WTC11 (cell line): ENCODE results near the gene LIPI. TPM values are rescaled to one million over a fixed set of nuclear protein-coding genes. Genes with fewer than 3 reads are reported as not detected.

Source experiments
- ATAC-seq: fragments of 200-7000 bp; cut with Tn5 transposase; 2 replicates; pipeline ENCODE4 v1.10.0; 2021; ENCODE audit warnings: mild to moderate bottlenecking, moderate library complexity
- CTCF ChIA-PET: fragments of 300-600 bp; sonication (Branson Sonifier 250); formaldehyde crosslinking; loops from one replicate; lab custom pipeline; 2021; ENCODE audit warnings: antibody characterized with exemption; lab: Charles Lee
- POLR2A ChIA-PET: fragments of 350-600 bp; sonication (Branson Sonifier 250); formaldehyde crosslinking; loops from one replicate; lab custom pipeline; 2021; ENCODE audit warnings: antibody characterized with exemption; lab: Charles Lee
- DNase-seq: peaks from one replicate; pipeline ENCODE4 v3.0.0; 2021; ENCODE audit warnings: low spot score
- H3K27ac Mint-ChIP-seq: 2 replicates; pipeline ENCODE4 v1.8.0; 2021; ENCODE audit warnings: mixed read lengths
- H3K27me3 Mint-ChIP-seq: 2 replicates; pipeline ENCODE4 v1.8.0; 2021; ENCODE audit warnings: low read depth, mild to moderate bottlenecking, moderate library complexity, mixed read lengths
- H3K36me3 Mint-ChIP-seq: 2 replicates; pipeline ENCODE4 v1.8.0; 2021; ENCODE audit warnings: mixed read lengths
- H3K4me1 Mint-ChIP-seq: 2 replicates; pipeline ENCODE4 v1.8.0; 2022; ENCODE audit warnings: mixed read lengths
- H3K4me3 Mint-ChIP-seq: 2 replicates; pipeline ENCODE4 v1.8.0; 2021; ENCODE audit warnings: mild to moderate bottlenecking, moderate library complexity, mixed read lengths
- H3K9me3 Mint-ChIP-seq: 2 replicates; pipeline ENCODE4 v1.8.0; 2021; ENCODE audit warnings: mixed read lengths
- EMX1 ChIP-seq: fragments of 250-450 bp; sonication (Bioruptor Pico); IDR thresholded peaks from 2 replicates; pipeline ENCODE4 v1.8.0; 2021; ENCODE audit warnings: mild to moderate bottlenecking
- FOXJ3 ChIP-seq: sonication (generic); formaldehyde crosslinking; IDR thresholded peaks from 2 replicates; pipeline ENCODE4 v1.9.0; 2021; ENCODE audit warnings: missing genetic modification reagents, mild to moderate bottlenecking, borderline replicate concordance
- FOXK1 ChIP-seq: sonication (generic); formaldehyde crosslinking; IDR thresholded peaks from 2 replicates; pipeline ENCODE4 v1.8.0; 2022; ENCODE audit warnings: mild to moderate bottlenecking, moderate library complexity, missing genetic modification reagents
- FOXP1 ChIP-seq: sonication (generic); formaldehyde crosslinking; IDR thresholded peaks from 2 replicates; pipeline ENCODE4 v1.8.0; 2022; ENCODE audit warnings: missing genetic modification reagents, mild to moderate bottlenecking, moderate library complexity, borderline replicate concordance
- GABPB1 ChIP-seq: sonication (generic); formaldehyde crosslinking; IDR thresholded peaks from 2 replicates; pipeline ENCODE4 v1.8.1; 2023; ENCODE audit warnings: mild to moderate bottlenecking, missing genetic modification reagents
- GTF2I ChIP-seq: fragments of 250-450 bp; sonication (Bioruptor Pico); conservative IDR thresholded peaks from 2 replicates; pipeline ENCODE4 v1.4.0; 2021; ENCODE audit warnings: mild to moderate bottlenecking
- NFE2L1 ChIP-seq: sonication (generic); formaldehyde crosslinking; IDR thresholded peaks from 2 replicates; pipeline ENCODE4 v1.8.1; 2023; ENCODE audit warnings: missing genetic modification reagents
- ZBTB21 ChIP-seq: sonication (generic); formaldehyde crosslinking; IDR thresholded peaks from 2 replicates; pipeline ENCODE4 v1.8.1; 2023; ENCODE audit warnings: mild to moderate bottlenecking, missing genetic modification reagents, borderline replicate concordance
- ZNF317 ChIP-seq: sonication (generic); formaldehyde crosslinking; IDR thresholded peaks from 2 replicates; pipeline ENCODE4 v1.8.1; 2023; ENCODE audit warnings: low read depth, mild to moderate bottlenecking, moderate library complexity, missing genetic modification reagents, borderline replicate concordance
- ZNF416 ChIP-seq: fragments of 250-450 bp; sonication (Bioruptor Pico); IDR thresholded peaks from 2 replicates; pipeline ENCODE4 v1.9.0; 2021; ENCODE audit warnings: mild to moderate bottlenecking, inconsistent platforms
- ZNF423 ChIP-seq: fragments of 250-450 bp; sonication (Bioruptor Pico); IDR thresholded peaks from 2 replicates; pipeline ENCODE4 v2.1.2; 2022; ENCODE audit warnings: mild to moderate bottlenecking, moderate library complexity
- ZNF671 ChIP-seq: fragments of 250-450 bp; sonication (Bioruptor Pico); IDR thresholded peaks from 2 replicates; pipeline ENCODE4 v1.8.0; 2021; ENCODE audit warnings: mild to moderate bottlenecking
- total RNA-seq: library from RNA; stranded (reverse); gene quantifications from 3 replicates; pipeline ENCODE4 v1.2.3, GENCODE V29; 2021
- TF ChIP-seq, protein P1 (sequence below): sonication (generic); formaldehyde crosslinking; IDR thresholded peaks from 2 replicates; pipeline ENCODE4 v1.8.1; 2022; ENCODE audit warnings: mild to moderate bottlenecking, missing genetic modification reagents, moderate library complexity, borderline replicate concordance
- TF ChIP-seq, protein P2 (sequence below): sonication (generic); formaldehyde crosslinking; IDR thresholded peaks from 2 replicates; pipeline ENCODE4 v1.8.1; 2023; ENCODE audit warnings: mild to moderate bottlenecking, missing genetic modification reagents, moderate library complexity
- TF ChIP-seq, protein P3 (sequence below): sonication (generic); formaldehyde crosslinking; IDR thresholded peaks from 2 replicates; pipeline ENCODE4 v1.8.1; 2023; ENCODE audit warnings: mild to moderate bottlenecking, missing genetic modification reagents, borderline replicate concordance
- TF ChIP-seq, protein P4 (sequence below): fragments of 250-450 bp; sonication (Bioruptor Pico); IDR thresholded peaks from 2 replicates; pipeline ENCODE4 v1.9.0; 2021; ENCODE audit warnings: mild to moderate bottlenecking
- TF ChIP-seq, protein P5 (sequence below): sonication (generic); formaldehyde crosslinking; IDR thresholded peaks from 2 replicates; pipeline ENCODE4 v1.8.1; 2022; ENCODE audit warnings: missing genetic modification reagents, borderline replicate concordance
- TF ChIP-seq, protein P6 (sequence below): fragments of 250-450 bp; sonication (Bioruptor Pico); IDR thresholded peaks from 2 replicates; pipeline ENCODE4 v1.9.0; 2021; ENCODE audit warnings: mild to moderate bottlenecking, borderline replicate concordance
- TF ChIP-seq, protein P7 (sequence below): sonication (generic); formaldehyde crosslinking; IDR thresholded peaks from 2 replicates; pipeline ENCODE4 v1.8.1; 2023; ENCODE audit warnings: mild to moderate bottlenecking, missing genetic modification reagents

LIPI gene
- total RNA-seq, 1 experiment from 2014 or later = not detected

DNA sequence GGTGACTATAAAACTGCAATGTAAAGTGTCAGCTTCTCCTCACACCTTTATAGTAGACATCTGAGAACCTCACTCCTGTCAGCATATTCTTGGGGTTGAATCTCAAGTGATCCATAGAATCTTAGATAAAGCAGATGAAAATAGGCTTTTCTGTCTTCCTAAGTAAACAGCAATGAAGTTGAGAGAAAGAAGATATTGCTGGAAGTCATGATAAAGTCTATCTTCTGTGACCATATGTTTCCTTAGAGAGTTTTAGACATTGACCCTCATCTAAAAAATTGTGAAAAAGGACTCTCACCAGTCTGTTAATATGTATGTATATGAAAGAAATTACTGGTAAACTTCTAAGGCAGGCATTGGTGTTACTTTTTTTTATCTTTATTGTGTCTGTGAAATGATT is 66.8 kb downstream of the LIPI start:
- no peak for TF ChIP-seq EMX1 (CRISPR knock-in tag)
- TF ChIP-seq, protein P1, sequence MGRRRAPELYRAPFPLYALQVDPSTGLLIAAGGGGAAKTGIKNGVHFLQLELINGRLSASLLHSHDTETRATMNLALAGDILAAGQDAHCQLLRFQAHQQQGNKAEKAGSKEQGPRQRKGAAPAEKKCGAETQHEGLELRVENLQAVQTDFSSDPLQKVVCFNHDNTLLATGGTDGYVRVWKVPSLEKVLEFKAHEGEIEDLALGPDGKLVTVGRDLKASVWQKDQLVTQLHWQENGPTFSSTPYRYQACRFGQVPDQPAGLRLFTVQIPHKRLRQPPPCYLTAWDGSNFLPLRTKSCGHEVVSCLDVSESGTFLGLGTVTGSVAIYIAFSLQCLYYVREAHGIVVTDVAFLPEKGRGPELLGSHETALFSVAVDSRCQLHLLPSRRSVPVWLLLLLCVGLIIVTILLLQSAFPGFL = no peak
- TF ChIP-seq, protein P2, sequence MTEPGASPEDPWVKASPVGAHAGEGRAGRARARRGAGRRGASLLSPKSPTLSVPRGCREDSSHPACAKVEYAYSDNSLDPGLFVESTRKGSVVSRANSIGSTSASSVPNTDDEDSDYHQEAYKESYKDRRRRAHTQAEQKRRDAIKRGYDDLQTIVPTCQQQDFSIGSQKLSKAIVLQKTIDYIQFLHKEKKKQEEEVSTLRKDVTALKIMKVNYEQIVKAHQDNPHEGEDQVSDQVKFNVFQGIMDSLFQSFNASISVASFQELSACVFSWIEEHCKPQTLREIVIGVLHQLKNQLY (CRISPR knock-in tag) = no peak
- Mint-ChIP-seq H3K27ac (no peak overlapping the region), H3K9me3 (peaks cover 63% of the 10 kb centered on the region), H3K36me3 (peaks cover 14% of the 10 kb centered on the region), H3K4me3 (no peak overlapping the region), H3K27me3 (peaks cover 3% of the 10 kb centered on the region; the same call in 1 of the 2 replicates), H3K4me1 (no peaks in the 10 kb centered on the region)
- CTCF ChIA-PET = no interaction called here
- POLR2A ChIA-PET = no interaction called here
- DNase-seq = no peak
- no peak for ATAC-seq

DNA sequence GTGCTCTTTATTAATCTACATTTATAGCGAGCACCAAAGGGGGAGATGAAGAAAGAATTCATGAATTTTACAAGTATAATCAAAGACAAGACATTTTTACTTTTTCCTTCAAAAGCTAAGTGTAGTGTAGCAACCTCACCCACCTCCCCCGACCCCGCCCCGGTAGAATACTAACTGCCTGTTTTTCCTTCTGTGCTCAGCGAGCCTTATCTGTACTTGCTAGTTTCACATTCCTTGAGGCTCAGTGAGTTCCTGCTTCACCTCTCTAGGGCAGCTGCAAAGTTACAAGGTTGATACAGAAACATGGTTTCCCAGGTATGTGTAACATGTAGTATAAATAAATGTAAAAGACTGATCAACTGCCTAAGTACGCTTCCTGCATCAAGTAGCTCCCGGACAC is 86.5 kb downstream of the LIPI start:
- Mint-ChIP-seq H3K4me3 (no peak overlapping the region), H3K27me3 (peaks cover 8% of the 10 kb centered on the region), H3K4me1 (peaks cover 3% of the 10 kb centered on the region; the same call in 1 of the 2 replicates), H3K27ac (no peak overlapping the region), H3K9me3 (peaks cover 54% of the 10 kb centered on the region), H3K36me3 (peaks cover 32% of the 10 kb centered on the region)
- DNase-seq (no peak), ATAC-seq (no peak)
- CTCF ChIA-PET = no interaction called here
- POLR2A ChIA-PET = no interaction called here
- TF ChIP-seq FOXP1 (CRISPR knock-in tag) = no peak
- no peak for TF ChIP-seq ZNF416
- TF ChIP-seq, protein P3, sequence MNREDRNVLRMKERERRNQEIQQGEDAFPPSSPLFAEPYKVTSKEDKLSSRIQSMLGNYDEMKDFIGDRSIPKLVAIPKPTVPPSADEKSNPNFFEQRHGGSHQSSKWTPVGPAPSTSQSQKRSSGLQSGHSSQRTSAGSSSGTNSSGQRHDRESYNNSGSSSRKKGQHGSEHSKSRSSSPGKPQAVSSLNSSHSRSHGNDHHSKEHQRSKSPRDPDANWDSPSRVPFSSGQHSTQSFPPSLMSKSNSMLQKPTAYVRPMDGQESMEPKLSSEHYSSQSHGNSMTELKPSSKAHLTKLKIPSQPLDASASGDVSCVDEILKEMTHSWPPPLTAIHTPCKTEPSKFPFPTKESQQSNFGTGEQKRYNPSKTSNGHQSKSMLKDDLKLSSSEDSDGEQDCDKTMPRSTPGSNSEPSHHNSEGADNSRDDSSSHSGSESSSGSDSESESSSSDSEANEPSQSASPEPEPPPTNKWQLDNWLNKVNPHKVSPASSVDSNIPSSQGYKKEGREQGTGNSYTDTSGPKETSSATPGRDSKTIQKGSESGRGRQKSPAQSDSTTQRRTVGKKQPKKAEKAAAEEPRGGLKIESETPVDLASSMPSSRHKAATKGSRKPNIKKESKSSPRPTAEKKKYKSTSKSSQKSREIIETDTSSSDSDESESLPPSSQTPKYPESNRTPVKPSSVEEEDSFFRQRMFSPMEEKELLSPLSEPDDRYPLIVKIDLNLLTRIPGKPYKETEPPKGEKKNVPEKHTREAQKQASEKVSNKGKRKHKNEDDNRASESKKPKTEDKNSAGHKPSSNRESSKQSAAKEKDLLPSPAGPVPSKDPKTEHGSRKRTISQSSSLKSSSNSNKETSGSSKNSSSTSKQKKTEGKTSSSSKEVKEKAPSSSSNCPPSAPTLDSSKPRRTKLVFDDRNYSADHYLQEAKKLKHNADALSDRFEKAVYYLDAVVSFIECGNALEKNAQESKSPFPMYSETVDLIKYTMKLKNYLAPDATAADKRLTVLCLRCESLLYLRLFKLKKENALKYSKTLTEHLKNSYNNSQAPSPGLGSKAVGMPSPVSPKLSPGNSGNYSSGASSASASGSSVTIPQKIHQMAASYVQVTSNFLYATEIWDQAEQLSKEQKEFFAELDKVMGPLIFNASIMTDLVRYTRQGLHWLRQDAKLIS = no peak
- TF ChIP-seq ZNF671 (CRISPR knock-in tag) = no peak
- TF ChIP-seq, protein P4, sequence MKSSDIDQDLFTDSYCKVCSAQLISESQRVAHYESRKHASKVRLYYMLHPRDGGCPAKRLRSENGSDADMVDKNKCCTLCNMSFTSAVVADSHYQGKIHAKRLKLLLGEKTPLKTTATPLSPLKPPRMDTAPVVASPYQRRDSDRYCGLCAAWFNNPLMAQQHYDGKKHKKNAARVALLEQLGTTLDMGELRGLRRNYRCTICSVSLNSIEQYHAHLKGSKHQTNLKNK (CRISPR knock-in tag) = no peak
- TF ChIP-seq ZBTB21 (CRISPR knock-in tag) = no peak
- no peak for TF ChIP-seq GABPB1
- TF ChIP-seq FOXJ3 = no peak
- TF ChIP-seq ZNF317 (CRISPR knock-in tag) = no peak
- TF ChIP-seq NFE2L1 (CRISPR knock-in tag) = no peak
- TF ChIP-seq ZNF423 (CRISPR knock-in tag) = no peak
- TF ChIP-seq, protein P5, sequence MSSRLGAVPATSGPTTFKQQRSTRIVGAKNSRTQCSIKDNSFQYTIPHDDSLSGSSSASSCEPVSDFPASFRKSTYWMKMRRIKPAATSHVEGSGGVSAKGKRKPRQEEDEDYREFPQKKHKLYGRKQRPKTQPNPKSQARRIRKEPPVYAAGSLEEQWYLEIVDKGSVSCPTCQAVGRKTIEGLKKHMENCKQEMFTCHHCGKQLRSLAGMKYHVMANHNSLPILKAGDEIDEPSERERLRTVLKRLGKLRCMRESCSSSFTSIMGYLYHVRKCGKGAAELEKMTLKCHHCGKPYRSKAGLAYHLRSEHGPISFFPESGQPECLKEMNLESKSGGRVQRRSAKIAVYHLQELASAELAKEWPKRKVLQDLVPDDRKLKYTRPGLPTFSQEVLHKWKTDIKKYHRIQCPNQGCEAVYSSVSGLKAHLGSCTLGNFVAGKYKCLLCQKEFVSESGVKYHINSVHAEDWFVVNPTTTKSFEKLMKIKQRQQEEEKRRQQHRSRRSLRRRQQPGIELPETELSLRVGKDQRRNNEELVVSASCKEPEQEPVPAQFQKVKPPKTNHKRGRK = no peak
- no peak for TF ChIP-seq GTF2I

DNA sequence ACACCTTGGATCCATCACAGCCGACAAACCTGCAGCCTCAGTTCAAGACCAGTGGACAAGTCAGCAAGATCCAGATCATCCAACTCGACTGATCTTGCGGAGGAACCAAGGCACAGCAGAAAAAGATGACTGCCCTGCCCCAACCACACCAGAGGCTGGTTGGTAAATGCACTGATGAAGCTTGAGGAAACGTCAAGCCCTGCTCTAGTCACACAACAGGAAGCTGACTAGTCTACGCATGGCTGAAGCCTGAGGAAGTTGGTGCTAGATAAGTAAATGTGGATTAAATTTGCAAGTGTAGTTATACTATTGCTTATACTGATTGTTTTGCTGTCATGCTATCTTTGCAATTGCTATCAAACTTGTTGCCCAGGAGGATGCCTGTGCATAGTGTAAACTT is 89.0 kb downstream of the LIPI start:
- peaks cover 23% of the 10 kb centered on the region for H3K36me3 Mint-ChIP-seq
- H3K27me3 Mint-ChIP-seq = peaks cover 4% of the 10 kb centered on the region; the same call in 1 of the 2 replicates
- peaks cover 42% of the 10 kb centered on the region for H3K9me3 Mint-ChIP-seq
- no peak for ATAC-seq
- ChIA-PET POLR2A (no interaction called here), CTCF (no interaction called here)
- no peak overlapping the region for H3K4me3 Mint-ChIP-seq
- H3K27ac Mint-ChIP-seq = no peak overlapping the region
- peaks cover 3% of the 10 kb centered on the region; the same call in 1 of the 2 replicates for H3K4me1 Mint-ChIP-seq
- no peak for DNase-seq
- TF ChIP-seq FOXK1 (CRISPR knock-in tag) = no peak
- TF ChIP-seq, protein P6, sequence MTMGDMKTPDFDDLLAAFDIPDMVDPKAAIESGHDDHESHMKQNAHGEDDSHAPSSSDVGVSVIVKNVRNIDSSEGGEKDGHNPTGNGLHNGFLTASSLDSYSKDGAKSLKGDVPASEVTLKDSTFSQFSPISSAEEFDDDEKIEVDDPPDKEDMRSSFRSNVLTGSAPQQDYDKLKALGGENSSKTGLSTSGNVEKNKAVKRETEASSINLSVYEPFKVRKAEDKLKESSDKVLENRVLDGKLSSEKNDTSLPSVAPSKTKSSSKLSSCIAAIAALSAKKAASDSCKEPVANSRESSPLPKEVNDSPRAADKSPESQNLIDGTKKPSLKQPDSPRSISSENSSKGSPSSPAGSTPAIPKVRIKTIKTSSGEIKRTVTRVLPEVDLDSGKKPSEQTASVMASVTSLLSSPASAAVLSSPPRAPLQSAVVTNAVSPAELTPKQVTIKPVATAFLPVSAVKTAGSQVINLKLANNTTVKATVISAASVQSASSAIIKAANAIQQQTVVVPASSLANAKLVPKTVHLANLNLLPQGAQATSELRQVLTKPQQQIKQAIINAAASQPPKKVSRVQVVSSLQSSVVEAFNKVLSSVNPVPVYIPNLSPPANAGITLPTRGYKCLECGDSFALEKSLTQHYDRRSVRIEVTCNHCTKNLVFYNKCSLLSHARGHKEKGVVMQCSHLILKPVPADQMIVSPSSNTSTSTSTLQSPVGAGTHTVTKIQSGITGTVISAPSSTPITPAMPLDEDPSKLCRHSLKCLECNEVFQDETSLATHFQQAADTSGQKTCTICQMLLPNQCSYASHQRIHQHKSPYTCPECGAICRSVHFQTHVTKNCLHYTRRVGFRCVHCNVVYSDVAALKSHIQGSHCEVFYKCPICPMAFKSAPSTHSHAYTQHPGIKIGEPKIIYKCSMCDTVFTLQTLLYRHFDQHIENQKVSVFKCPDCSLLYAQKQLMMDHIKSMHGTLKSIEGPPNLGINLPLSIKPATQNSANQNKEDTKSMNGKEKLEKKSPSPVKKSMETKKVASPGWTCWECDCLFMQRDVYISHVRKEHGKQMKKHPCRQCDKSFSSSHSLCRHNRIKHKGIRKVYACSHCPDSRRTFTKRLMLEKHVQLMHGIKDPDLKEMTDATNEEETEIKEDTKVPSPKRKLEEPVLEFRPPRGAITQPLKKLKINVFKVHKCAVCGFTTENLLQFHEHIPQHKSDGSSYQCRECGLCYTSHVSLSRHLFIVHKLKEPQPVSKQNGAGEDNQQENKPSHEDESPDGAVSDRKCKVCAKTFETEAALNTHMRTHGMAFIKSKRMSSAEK (CRISPR knock-in tag) = no peak
- TF ChIP-seq, protein P7, sequence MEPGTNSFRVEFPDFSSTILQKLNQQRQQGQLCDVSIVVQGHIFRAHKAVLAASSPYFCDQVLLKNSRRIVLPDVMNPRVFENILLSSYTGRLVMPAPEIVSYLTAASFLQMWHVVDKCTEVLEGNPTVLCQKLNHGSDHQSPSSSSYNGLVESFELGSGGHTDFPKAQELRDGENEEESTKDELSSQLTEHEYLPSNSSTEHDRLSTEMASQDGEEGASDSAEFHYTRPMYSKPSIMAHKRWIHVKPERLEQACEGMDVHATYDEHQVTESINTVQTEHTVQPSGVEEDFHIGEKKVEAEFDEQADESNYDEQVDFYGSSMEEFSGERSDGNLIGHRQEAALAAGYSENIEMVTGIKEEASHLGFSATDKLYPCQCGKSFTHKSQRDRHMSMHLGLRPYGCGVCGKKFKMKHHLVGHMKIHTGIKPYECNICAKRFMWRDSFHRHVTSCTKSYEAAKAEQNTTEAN (CRISPR knock-in tag) = no peak
- TF ChIP-seq, protein P1 = no peak
